ENCODE results near the gene TARBP2.

The TARBP2 gene

GRCh38 chr12:53552361-53553327 lies 51.6 kb downstream of the TARBP2 start:
- peaks cover 27% of the 10 kb centered on the region for H3K36me3 Mint-ChIP-seq
- peaks cover 10% of the 10 kb centered on the region for H3K4me1 Mint-ChIP-seq
- no peaks in the 10 kb centered on the region for H3K9me3 Mint-ChIP-seq

More at GRCh38 chr12:53552361-53553327, 51.6 kb downstream of the TARBP2 start:
- H3K27ac Mint-ChIP-seq = no peak overlapping the region
- H3K4me3 Mint-ChIP-seq = no peak overlapping the region
- CTCF ChIA-PET = interaction anchor here (1.2 to 2.8 kb wide), 2 partner anchors 9 to 123 kb away, joined by 5 to 12 read pairs; partner anchors contain the start of gene ATP5MC2
- DNase-seq = no peak
- H3K27me3 Mint-ChIP-seq = no peaks in the 10 kb centered on the region
